D721Med (cell line): ENCODE results near the gene CAPRIN2.

Experiments
- DNase-seq: peaks from one replicate; pipeline ENCODE4 v3.0.0; 2011; ENCODE audit warnings: low spot score; ENCODE audit not compliant: insufficient read length
- FAIRE-seq: peaks from 2 replicates; lab custom pipeline; 2011; peaks lifted over from hg19 to GRCh38; lab: Jason Lieb, UNC
- CTCF ChIP-seq: IDR thresholded peaks from 2 replicates; pipeline ENCODE4 v1.5.1; 2012; ENCODE audit warnings: mild to moderate bottlenecking, control low read depth; ENCODE audit not compliant: insufficient read depth; ENCODE audit errors: missing control alignments

The CAPRIN2 gene

GRCh38 chr12:30678221-30678620 lies 76.5 kb downstream of the CAPRIN2 start:
- TF ChIP-seq CTCF = no peak
- DNase-seq (no peak), FAIRE-seq (no peak)

- no peak for FAIRE-seq
- no peak for TF ChIP-seq CTCF
Observed at GRCh38 chr12:30661210-30661609, 93.5 kb downstream of the CAPRIN2 start.

More at GRCh38 chr12:30661210-30661609, 93.5 kb downstream of the CAPRIN2 start:
- DNase-seq = no peak
